Parathyroid adenoma (tissue), 2 donors: ENCODE data around the gene MGARP.
"Not testable (repeated sequence)": the region's sequence is repeated elsewhere in the genome, so short reads cannot be mapped to it uniquely, and the experiment has no call there.

Source experiments
- H2AFZ ChIP-seq: fragments of 300-600 bp; sonication (generic); one replicate; pipeline ENCODE4 v1.7.0; 2017; ENCODE audit warnings: antibody characterized with exemption, mild to moderate bottlenecking
- H3K27ac ChIP-seq: fragments of 300-600 bp; sonication (generic); one replicate; pipeline ENCODE4 v1.7.0; 2017
- H3K27me3 ChIP-seq: fragments of 300-600 bp; sonication (generic); one replicate; pipeline ENCODE4 v1.7.0; 2017; ENCODE audit warnings: low read length; ENCODE audit not compliant: control insufficient read depth, insufficient read depth
- H3K36me3 ChIP-seq: fragments of 300-600 bp; sonication (generic); one replicate; pipeline ENCODE4 v1.7.0; 2017; ENCODE audit warnings: low read length; ENCODE audit not compliant: control insufficient read depth, insufficient read depth
- H3K4me1 ChIP-seq: fragments of 300-600 bp; sonication (generic); one replicate; pipeline ENCODE4 v1.7.0; 2017; ENCODE audit warnings: control low read depth
- H3K4me2 ChIP-seq: fragments of 300-600 bp; sonication (generic); one replicate; pipeline ENCODE4 v1.7.0; 2017; ENCODE audit warnings: low read length
- H3K4me3 ChIP-seq: fragments of 300-600 bp; sonication (generic); one replicate; pipeline ENCODE4 v1.7.0; 2017; ENCODE audit warnings: low read depth, low read length
- H3K79me2 ChIP-seq: fragments of 300-600 bp; sonication (generic); one replicate; pipeline ENCODE4 v1.7.0; 2017; ENCODE audit warnings: control low read depth
- H3K9ac ChIP-seq: fragments of 300-600 bp; sonication (generic); one replicate; pipeline ENCODE4 v1.7.0; 2017; ENCODE audit warnings: mild to moderate bottlenecking
- H3K9me3 ChIP-seq: fragments of 300-600 bp; sonication (generic); one replicate; pipeline ENCODE4 v1.7.0; 2017; ENCODE audit warnings: low read length; ENCODE audit not compliant: control insufficient read depth
- CTCF ChIP-seq: fragments of 300-600 bp; sonication (generic); IDR thresholded peaks from one replicate; pipeline ENCODE4 v1.7.0; 2017; ENCODE audit warnings: antibody characterized with exemption, mild to moderate bottlenecking
- donor health status: primary hyperparathyroidism.

Gene MGARP

GRCh38 chr4:139265654-139266053, 14.4 kb downstream of the MGARP start:
- Histone ChIP-seq H3K79me2 (no peaks in the 10 kb centered on the region), H3K9me3 (no peaks in the 10 kb centered on the region), H3K4me1 (no peaks in the 10 kb centered on the region), H3K4me2 (no peak overlapping the region), H3K36me3 (no peaks in the 10 kb centered on the region), H3K4me3 (no peak overlapping the region), H3K27me3 (no peaks in the 10 kb centered on the region), H3K9ac (no peak overlapping the region), H3K27ac (no peak overlapping the region), H2AFZ (no peak overlapping the region)
- TF ChIP-seq CTCF = no peak

DNA sequence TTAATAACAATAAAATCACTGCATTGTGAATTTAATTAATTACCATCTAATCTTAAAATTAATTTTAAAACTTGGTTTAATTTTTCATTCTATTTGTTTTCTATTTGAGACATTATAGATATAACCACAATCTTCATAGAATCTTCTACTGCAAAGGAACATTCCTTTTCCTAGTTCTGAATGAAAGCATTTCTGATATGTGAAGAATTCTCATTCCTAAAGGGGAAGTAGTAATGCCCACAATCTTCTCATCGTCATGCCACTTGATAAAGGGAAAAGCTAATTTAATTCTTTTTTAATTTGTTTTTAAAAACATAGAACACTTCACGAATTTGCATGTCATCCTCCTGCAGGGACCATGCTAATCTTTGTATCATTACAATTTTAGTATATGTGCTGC, 23.7 kb downstream of the MGARP start:
- H3K4me2 ChIP-seq = no peak overlapping the region
- H2AFZ ChIP-seq = no peak overlapping the region
- no peak for TF ChIP-seq CTCF
- H3K9me3 ChIP-seq = no peaks in the 10 kb centered on the region
- no peaks in the 10 kb centered on the region for H3K4me1 ChIP-seq
- no peaks in the 10 kb centered on the region for H3K79me2 ChIP-seq
- H3K36me3 ChIP-seq = no peaks in the 10 kb centered on the region
- no peak overlapping the region for H3K27ac ChIP-seq
- no peak overlapping the region for H3K4me3 ChIP-seq
- H3K27me3 ChIP-seq = no peaks in the 10 kb centered on the region
- H3K9ac ChIP-seq = no peak overlapping the region

DNA sequence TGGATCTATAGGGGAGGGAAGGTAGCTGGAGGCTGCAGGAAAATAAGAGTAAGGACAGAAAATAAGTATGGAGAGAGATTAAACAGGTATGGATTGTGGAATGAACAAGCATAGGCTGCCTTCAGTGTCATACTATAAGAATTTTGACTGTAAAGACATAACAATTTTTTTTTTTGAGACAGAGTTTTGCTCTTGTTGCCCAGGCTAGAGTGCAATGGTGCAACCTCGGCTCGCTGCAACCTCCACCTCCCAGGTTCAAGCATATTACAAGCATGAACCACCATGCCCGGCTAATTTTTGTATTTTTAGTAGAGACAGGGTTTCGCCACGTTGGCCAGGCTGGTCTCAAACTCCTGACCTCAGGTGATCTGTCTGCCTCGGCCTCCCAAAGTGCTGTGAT, 24.4 kb downstream of the MGARP start:
- not testable (repeated sequence) for H3K36me3 ChIP-seq, H3K4me1 ChIP-seq, H3K27me3 ChIP-seq, H3K9ac ChIP-seq, H3K4me3 ChIP-seq, H3K27ac ChIP-seq, H3K9me3 ChIP-seq, H3K79me2 ChIP-seq, H3K4me2 ChIP-seq, H2AFZ ChIP-seq

GRCh38 chr4:139253713-139254112, 26.3 kb downstream of the MGARP start:
- H3K27ac ChIP-seq = no peak overlapping the region
- H3K79me2 ChIP-seq = no peaks in the 10 kb centered on the region
- H3K36me3 ChIP-seq = no peaks in the 10 kb centered on the region
- no peak overlapping the region for H2AFZ ChIP-seq
- H3K9me3 ChIP-seq = no peaks in the 10 kb centered on the region
- no peak overlapping the region for H3K9ac ChIP-seq
- no peak overlapping the region for H3K4me2 ChIP-seq
- H3K4me1 ChIP-seq = no peaks in the 10 kb centered on the region
- no peak for TF ChIP-seq CTCF
- no peaks in the 10 kb centered on the region for H3K27me3 ChIP-seq
- no peak overlapping the region for H3K4me3 ChIP-seq

- Histone ChIP-seq H3K79me2 (no peaks in the 10 kb centered on the region), H3K9me3 (no peaks in the 10 kb centered on the region), H3K9ac (no peak overlapping the region), H3K4me1 (no peaks in the 10 kb centered on the region), H3K36me3 (no peaks in the 10 kb centered on the region), H3K27ac (no peak overlapping the region), H3K27me3 (no peaks in the 10 kb centered on the region), H3K4me3 (no peak overlapping the region), H2AFZ (no peak overlapping the region), H3K4me2 (no peak overlapping the region)
- no peak for TF ChIP-seq CTCF
Measured at GRCh38 chr4:139253046-139253445, 27.0 kb downstream of the MGARP start.
